ENCODE data around the gene PIK3C2A.

Gene PIK3C2A

DNA sequence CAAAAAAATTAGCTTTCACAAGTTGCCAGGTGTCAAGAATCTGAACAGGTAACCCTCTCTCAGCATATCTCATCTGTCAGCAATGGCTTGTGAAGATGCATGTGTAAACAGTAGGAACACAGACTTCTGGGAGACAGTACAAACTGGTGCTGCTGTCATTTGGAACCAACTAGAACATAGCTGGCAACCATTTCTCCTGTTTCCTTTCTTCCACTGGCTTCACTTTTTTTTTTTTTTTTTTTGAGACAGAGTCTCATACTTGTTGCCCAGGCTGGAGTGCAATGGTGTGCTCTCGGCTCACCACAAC lies 2.1 kb upstream of the PIK3C2A start:
- no peak for DNase-seq

DNA sequence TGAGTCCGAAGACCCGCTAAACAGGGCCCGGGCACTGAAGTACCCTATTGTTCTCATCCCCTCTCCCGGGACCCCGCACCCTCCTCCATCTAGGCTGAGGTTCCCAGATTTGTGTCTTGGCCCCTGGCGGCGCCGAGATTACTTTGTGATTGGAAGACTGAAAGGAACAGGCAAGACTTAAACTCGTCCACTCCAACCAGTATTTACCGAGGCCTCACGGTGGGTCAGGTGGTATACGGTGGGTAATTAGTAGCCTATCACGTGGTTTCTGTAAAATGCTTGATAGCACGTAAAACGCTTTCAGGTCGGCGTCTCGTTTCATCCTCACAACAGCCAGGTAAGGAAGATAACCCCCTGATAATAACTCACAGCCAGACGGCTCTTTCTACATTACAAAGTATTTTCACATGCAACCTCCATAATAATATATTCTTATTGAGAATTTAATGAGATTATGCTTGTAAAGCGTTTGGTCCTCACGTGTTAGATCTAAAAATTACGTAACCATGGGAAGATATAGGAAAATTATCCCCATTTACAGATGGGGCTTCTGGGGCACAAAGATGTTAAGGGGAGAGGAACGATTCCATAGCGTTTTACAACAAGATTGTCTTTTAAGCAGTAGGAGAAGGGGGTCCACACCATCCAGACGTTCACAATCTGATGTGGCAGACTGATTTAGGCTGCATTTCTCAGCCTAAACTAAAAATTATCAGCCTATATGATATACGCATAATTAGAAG lies 642 bp upstream of the PIK3C2A start:
- DNase-seq, result peak; percentile 47

DNA sequence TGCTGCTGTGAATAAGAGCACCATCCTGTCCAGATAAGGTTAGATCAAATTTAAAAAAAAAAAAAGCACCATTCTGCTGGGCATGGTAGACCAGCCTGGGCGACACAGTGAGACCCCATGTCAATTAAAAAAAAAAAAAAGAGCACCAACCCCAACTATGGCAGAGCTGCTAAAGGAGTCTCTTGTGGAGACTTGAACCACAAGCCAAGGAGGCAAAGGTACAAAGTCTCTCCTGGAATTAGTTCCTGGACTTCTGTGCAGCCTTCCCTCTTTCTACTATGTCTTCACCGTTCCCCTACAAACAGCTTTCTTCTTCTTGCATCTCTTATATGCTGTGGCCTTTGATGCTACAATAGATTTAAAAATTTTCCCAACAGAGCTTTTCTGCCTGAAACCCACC lies 1.3 kb downstream of the PIK3C2A start:
- DNase-seq, result no peak

DNA sequence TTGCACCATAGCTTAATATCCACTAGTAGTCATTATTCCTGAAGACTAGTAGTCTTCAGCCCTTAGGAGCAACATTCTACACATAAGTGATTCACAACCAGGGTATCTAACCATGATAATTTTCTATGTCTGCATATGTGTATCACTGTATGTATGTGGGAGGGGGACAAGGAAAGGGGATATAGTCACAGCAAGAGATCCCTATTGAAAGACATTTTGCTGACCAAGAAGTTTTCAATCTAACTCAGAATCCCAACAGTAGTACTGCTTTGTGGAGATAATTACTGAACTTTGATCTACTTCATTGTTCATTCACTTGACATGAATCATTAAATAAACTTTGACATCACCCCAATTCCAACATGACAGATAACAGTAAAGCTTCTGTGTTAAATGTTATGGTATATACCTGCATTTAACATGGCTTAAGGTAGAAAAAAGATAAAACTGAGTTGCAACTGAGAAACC lies 10.3 kb downstream of the PIK3C2A start:
- DNase-seq, result no peak

DNA sequence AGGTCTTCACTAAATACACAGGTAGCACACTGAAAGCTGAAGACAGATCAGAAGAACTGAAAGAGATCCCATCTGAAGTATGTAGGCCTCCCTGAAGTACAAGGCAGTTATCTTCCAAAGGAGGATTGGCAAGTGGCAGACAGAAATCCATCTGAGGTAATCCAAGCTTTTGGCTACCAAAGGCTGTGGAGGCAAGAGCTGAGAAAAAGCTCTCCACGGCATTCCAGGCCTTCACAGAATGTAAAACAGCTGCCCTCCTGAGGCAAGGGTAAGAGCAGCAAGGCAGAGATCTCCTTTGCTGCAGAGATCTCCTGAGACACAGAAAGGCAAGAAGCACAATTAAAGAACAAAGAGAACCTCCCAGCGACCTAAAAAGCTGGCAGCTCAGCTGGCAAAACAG lies 19.1 kb downstream of the PIK3C2A start:
- DNase-seq, result no peak

DNA sequence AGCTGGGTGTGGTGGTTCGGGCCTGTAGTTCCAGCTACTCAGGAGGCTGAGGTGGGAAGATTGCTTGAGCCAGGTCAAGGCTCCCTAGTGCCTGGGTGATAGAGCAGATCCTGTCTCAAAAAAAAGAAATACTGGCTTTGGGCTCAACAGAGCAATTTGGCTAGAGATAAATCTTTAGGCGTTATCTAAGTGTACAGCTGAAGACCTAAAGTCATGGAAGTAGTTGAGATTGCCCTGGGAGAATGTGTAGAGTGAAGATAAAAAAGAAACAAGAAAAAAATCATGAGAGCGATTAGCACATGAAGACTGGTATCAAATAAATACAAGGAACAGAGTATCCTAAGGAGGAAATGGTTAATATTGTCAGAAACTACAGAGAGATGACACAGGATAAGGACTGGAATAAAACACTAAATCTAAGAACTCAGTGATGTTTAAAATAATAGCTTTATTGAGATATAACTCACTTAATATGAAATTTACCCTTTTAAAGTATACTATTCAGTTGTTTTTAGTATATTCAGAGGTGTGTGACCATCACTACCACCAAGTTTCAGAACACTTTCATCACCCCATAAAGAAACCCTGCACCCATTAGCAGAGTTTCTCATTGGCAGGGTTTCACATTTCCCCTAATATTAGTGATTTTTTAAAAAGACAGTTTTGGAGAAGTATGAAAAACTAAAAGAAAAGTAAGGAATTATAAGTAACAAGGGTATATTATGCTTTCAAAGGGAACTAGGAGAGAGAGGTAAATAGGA lies 20.7 kb downstream of the PIK3C2A start:
- DNase-seq, result no peak

DNA sequence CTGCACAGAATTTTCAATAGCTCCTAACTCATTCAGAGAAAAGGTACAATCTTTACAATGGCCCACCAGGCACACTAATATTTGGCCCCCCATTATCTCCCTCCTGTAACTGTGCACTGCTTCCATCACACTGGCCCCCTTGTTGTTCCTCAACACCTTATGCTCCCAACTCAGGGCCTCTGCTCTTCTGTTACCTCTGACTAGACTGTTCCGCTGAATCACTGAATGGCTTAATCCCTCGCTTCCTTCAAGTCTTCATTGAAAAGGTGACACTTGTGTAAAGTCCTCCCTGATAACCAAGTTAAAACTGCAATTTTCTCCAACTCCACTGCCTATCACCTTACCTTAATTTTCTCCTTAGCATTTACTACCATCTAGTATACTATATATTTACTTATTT lies 21.8 kb downstream of the PIK3C2A start:
- DNase-seq, result no peak

DNA sequence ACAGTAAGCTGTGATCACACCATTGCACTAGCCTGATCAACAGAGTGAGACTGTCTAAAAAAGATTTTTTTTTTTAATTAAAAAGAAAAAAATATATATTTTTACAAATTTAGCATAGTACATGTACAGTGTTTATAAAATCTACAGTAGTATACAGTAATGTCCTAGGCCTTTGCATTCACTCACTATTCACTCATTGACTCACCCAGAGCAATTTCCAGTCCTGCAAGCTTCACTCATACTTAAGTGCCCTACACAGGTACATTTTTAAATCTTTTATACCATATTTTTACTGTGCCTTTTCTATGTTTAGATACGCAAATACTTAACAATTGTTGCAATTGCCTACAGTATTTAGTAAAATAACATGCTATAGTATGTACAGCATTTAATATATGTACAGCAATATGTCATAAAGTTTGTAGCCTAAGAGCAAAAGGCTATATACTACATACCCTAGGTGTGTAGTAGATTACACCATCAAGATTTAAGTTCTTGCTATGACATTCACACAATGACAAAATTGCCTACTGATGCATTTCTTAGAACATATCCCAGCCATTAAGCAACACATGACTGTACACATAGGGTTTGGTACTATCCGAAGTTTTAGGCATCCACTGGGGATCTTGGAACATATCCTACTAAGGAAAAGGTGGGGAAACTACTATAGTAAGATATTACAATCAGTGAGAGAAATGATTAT lies 22.8 kb downstream of the PIK3C2A start:
- no peak for DNase-seq

DNA sequence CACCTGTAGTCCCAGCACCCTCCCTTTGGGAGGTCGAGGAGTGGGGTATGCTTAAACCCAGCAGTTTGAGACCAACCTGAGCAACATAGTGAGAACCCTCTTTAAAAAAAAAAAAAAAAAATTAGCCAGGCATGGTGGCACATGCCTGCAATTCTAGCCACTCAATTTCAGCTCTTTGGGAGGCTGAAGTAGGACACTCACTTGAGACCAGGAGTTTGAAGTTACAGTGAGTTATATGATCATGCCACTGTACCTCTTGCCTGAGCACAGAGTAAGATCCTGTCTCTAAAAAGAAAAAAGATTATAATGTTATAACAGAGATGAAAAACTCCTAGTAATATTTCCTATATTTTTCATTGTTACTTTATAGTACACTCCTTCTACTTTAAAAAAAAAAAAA lies 23.9 kb downstream of the PIK3C2A start:
- no peak for DNase-seq

DNA sequence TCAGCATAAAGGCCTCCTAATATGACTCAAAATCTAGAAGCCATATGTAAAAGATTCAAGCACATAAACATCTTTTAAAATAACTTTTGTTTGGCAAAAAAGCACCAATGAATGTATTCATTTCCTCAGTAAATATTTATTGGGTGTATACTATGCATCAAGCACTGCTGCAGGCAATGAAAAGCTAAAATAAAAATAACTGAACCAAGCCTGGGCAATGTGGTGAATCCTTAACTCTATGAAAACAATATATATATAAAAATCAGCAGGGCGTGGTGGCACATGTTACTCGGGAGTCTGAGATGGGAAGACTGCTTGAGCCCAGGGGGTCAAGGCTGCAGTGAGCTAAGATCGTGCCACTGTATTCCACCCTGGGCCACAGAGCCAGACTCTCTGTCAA lies 27.8 kb downstream of the PIK3C2A start:
- no peak for DNase-seq

DNA sequence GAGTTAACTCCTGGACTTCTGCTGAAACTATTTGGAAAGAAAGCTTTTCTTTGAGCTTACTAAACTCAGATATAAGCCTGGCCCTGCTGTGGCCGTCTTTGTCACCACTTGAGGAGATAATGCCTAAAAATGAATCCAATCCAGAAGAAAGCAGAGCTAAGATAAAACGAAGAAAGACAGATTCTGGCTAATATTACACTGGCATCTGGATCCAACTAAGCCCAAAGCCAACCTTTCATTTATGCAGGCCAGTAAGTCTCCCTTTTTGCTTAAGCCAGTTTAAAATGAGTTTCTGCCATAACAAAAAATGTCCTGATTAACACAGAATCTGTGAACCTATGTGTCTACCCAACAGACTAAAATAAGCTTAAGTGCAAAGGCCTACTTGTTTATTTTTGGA lies 34.5 kb downstream of the PIK3C2A start:
- DNase-seq, result no peak

DNA sequence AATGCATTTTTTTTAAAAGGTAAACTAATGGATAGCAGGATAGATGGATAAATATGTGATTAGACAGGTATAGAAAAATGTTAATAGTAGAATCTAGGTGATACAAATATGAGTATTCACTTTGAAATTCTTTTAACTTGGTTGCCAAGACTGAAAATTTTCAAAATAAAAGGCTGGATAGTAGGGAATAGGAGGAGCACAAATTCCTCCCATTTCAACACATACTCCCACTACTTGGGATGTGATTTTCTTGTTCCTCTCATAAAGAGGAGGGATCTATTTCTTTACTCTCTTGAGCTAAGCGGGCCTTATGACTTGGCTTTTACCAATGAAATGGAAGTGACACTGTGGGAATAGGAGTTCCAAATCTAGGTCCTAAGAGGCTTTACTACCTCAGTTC lies 35.9 kb downstream of the PIK3C2A start:
- DNase-seq, result no peak

DNA sequence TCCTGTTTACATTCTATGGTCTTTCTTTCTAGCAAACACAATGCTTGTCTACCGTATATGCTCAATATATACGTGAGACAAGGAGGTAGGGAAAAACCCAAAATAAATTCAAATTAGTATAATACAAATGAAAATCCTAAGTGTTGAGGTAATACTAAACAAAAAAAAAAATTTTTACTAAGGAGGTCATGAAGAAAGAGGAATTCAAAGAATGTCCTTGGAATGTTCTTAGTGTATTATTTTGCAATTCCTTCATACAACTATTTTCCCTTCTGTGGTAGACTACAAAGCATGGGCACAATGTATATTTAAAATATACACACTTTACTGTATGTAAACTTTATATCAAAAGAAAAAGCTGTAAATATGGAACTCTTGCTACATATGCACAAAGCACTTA lies 36.4 kb downstream of the PIK3C2A start:
- DNase-seq, result no peak

DNA sequence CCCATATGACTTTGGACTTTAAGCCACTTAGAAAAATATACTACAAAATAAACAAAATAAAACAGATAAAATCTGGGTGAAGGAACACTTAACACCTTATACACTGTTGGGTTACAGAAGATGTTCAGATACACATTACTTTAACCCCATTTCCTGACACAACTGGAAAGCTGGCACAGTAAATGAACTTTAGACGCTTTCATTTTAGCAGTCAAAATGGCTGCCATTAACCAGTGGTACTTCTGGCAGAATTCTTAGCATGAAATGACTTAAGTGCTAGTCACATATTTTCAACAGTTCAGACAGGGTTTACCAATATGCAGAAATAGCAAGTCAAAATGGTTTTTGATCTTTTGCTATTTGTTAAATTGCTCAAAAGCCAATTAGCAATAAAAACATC lies 37.9 kb downstream of the PIK3C2A start:
- no peak for DNase-seq

DNA sequence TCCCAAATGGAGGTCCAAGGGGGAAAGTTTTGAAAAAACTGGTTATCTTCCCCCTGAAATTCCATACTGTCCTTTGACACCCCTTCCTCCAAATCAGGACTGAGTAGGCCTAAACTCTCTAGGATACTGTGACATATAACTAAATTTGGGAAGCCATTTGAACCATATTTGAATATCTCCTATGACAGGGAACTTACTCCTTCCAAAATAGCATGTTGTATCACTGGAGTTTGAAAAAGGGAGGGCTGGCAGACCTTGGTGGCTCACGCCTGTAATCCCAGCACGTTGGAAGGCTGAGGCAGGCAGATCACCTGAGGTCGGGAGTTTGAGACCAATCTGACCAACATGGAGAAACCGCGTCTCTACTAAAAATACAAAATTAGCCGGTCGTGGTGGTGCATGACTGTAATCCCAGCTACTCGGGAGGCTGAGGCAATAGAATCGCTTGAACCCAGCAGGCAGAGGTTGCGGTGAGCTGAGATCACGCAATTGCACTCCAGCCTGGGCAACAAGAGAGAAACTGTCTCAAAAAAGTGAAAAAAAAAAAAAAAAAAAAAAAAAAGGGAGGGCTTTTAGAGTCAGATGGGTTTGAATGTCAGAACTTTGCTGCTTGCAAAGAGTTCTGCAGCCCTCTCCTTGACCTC lies 42.4 kb downstream of the PIK3C2A start:
- DNase-seq, result no peak

DNA sequence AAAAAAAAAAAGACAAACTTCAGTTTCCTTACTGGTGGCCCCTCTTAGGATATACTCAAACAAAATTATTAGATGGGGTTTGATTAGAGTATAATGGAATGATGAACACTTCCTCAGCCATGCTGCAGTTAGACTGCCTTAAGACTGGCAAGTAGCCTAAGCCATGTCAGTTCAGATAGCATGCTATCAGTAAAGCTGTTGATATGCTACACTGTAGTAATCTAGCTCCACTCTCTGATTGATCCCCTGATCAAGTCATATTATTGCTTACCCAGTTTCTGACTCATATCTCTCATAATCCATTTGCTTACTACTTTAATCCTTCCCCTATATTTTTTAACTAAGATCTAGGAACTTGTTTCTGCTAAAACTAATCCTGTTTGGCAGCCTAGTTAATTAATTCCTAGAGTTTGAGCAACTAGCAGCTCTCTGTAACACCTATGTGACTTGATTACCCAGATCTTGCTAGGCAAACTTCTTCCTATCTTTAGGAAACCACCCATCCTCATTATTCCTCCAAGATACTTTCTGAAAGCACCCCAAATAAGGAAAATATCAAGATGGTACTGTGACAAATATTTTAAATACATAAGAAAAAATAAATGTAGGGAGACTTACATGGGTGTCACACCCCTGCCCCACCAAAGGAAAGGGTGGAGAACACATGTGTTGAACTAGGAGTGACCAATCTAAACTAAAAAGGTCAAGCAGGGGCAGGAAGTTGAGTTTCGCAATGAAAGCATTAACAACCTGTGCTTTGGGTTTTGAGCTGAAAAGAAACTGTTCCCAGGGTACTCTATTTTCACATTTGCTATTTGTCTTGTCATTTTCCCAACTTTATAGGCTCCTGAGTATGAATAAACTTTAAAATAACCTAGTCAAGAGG lies 43.2 kb downstream of the PIK3C2A start:
- DNase-seq, result no peak

DNA sequence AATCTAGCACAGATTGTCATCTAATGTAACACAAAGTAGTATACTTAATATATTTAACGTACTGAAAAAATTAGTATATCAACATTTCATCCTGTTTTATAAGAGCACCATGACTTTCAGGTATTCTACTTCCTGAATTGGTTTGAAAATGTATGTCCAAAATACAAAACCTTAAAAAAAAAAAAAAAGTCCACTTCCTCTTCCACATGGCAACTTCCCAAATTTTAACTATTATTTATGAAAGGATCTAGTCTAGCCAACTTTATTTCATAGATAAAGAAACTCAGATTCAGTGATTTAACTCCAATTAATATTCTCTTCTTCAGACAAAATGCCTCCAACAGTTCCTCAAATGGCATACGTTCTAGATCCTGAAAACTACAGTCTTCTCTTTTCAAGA lies 44.0 kb downstream of the PIK3C2A start:
- no peak for DNase-seq

DNA sequence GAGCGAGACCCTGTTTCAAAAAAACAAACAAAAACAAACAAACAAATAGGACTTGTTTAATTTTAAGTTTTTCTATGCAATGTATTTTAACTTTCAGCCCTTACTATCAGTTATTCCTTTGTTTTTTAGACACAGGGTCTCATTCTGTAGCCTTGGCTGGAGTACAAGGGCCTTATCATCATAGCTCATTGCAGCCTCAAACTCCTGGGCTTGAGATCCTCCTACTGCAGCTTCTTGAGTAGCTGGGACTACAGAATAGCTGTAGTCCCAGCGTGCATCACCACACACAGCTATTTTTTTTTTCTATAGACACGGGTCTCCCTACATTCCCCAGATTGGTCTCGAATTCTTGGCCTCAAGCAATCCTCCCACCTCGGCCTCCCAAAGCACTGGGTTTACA lies 44.5 kb downstream of the PIK3C2A start:
- no peak for DNase-seq

DNA sequence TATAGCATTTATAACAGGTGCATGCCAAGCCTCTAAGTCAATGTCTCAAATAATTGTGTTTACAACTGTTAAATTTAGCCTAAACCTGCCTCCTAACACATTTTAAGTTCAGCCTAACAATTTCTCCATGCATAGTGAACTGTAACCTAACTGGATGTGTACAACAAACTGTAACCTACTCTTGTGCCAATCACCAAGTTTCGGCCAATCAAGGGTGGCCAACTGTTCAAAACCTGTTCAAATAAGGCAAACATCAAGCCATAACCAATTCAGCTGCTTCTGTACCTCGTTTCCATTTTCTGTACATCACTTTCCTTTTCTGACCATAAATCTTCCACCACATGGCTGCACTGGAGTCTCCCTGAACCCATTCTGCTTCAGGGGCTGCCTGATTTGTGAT lies 45.4 kb downstream of the PIK3C2A start:
- DNase-seq, result no peak

DNA sequence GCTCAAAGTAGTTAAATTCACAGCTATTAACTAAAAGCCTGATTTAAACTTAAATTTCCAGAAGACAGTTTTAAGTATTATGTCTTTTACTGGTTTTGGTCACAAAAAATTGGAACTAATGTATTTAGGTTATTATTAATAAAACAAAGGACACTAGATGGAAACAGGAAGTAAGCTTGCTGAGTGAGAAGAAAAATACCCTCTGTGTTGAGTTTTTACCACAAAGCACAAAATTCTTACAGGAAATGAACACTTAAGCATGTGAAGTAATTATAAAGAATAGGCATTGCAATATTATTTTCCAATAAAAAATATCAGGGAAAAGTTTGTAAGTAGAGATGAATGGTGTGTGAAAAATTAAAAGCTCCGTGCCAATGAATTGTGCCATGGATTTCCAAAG lies 46.3 kb downstream of the PIK3C2A start:
- no peak for DNase-seq

DNA sequence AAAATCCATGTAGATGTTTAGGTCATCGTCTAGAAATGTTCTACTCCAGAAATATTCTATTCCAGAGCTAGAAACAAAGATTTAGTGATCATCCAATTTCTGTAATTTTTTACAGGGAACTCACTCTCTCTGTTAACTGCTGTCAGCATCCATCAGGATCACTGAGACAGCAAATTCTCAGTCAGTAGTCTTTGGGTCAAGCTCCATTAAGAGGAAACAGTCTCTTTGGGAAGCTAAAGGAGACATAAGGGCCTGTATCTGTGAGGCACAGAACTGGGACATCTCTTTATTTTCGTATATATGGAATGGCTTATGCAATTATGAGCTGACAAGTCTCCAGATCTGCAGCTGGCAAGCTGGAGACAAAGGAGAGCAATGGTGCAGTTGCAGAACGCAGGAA lies 48.3 kb downstream of the PIK3C2A start:
- DNase-seq, result no peak
